HG03565 (cell line): ENCODE results near the gene FOLR2.
"Not testable (repeated sequence)": the region's sequence is repeated elsewhere in the genome, so short reads cannot be mapped to it uniquely, and the experiment has no call there.

ENCODE experiments used
- ATAC-seq: cut with Tn5 transposase; IDR thresholded peaks from one replicate; pipeline ENCODE4 v1.9.1; 2021; ENCODE audit warnings: mild to moderate bottlenecking, moderate library complexity; ENCODE audit not compliant: unreplicated experiment

The FOLR2 gene

GRCh38 chr11:72216638-72217037 lies at the start of gene FOLR2:
FOLR2 (plus strand) TSS chr11:72216794; CDS start chr11:72218585, 1,791 bp downstream.
- ATAC-seq, result no peak

- not testable (repeated sequence) for ATAC-seq
Observed at GRCh38 chr11:72169046-72169555, 47.5 kb upstream of the FOLR2 start.

GRCh38 chr11:72169754-72170153 lies 46.8 kb upstream of the FOLR2 start:
- ATAC-seq, result not testable (repeated sequence)

GRCh38 chr11:72172043-72172442 lies 44.6 kb upstream of the FOLR2 start:
- not testable (repeated sequence) for ATAC-seq

GRCh38 chr11:72173291-72173690 lies 43.3 kb upstream of the FOLR2 start:
- ATAC-seq, result no peak

- no peak for ATAC-seq
Observed at GRCh38 chr11:72174302-72175070, 42.1 kb upstream of the FOLR2 start.

- no peak for ATAC-seq
Observed at GRCh38 chr11:72177656-72178055, 38.9 kb upstream of the FOLR2 start.

- no peak for ATAC-seq
Observed at GRCh38 chr11:72179049-72179803, 37.4 kb upstream of the FOLR2 start.

- ATAC-seq, result no peak
Observed at GRCh38 chr11:72179804-72180396, 36.7 kb upstream of the FOLR2 start.

- not testable (repeated sequence) for ATAC-seq
Observed at GRCh38 chr11:72180892-72181552, 35.6 kb upstream of the FOLR2 start.

- not testable (repeated sequence) for ATAC-seq
Observed at GRCh38 chr11:72181553-72181958, 35.0 kb upstream of the FOLR2 start.

GRCh38 chr11:72188267-72188666 lies 28.3 kb upstream of the FOLR2 start:
- ATAC-seq, result no peak

GRCh38 chr11:72189455-72190250 lies 26.9 kb upstream of the FOLR2 start:
- ATAC-seq, result no peak

GRCh38 chr11:72190631-72191071 lies 25.9 kb upstream of the FOLR2 start:
- no peak for ATAC-seq

GRCh38 chr11:72191961-72192381 lies 24.6 kb upstream of the FOLR2 start, which contains the start of gene FOLR1:
FOLR1 (plus strand) TSS chr11:72192140; CDS start chr11:72192174, 34 bp downstream.
- no peak for ATAC-seq

GRCh38 chr11:72195518-72196270 lies 20.9 kb upstream of the FOLR2 start:
- no peak for ATAC-seq

- not testable (repeated sequence) for ATAC-seq
Observed at GRCh38 chr11:72201445-72201844, 15.1 kb upstream of the FOLR2 start.

GRCh38 chr11:72202571-72202970 lies 14.0 kb upstream of the FOLR2 start:
- no peak for ATAC-seq

GRCh38 chr11:72203163-72203562 lies 13.4 kb upstream of the FOLR2 start:
- no peak for ATAC-seq
